Adrenal gland (tissue), 5 donors: ENCODE data around the gene SNX8.

Experiments
- CTCF ChIP-seq, 6 experiments: fragments of 450-650 bp in 4 of 6; fragments of 200-600 bp in 2 of 6; sonication (generic) in 1 of 6; IDR thresholded peaks; 1 replicate in 5 of 6; 2 replicates in 1 of 6; pipeline versions ENCODE4 v1.5.1 to v1.8.0; 2016 to 2021; ENCODE audit warnings: antibody characterized with exemption in 6 of 6, mild to moderate bottlenecking in 2 of 6, moderate library complexity in 1 of 6
- POLR2A ChIP-seq, 2 donors: fragments of 450-650 bp; IDR thresholded peaks; one replicate each; pipeline ENCODE4 v1.6.1; 2017; ENCODE audit warnings: antibody characterized with exemption in 2 of 2, mild to moderate bottlenecking in 2 of 2, moderate library complexity in 1 of 2
- donor health status: DM: no; HTN: no; CAD: no.

GRCh38 chr7:2309889-2310331 is 4.3 kb downstream of the SNX8 start:
- no peak for TF ChIP-seq CTCF (IDR thresholded peaks at IDR 0.05)
- no peak for TF ChIP-seq POLR2A (IDR thresholded peaks at IDR 0.05)
